DND-41 (cell line): ENCODE results near the gene SLC25A6.
"Not testable (repeated sequence)": the region's sequence is repeated elsewhere in the genome, so short reads cannot be mapped to it uniquely, and the experiment has no call there.

ENCODE experiments used
- ATAC-seq: fragments of 200-7000 bp; cut with Tn5 transposase; 3 replicates; pipeline ENCODE4 v1.9.1; 2021; ENCODE audit warnings: low read depth; ENCODE audit not compliant: insufficient read depth
- DNase-seq: peaks from one replicate; pipeline ENCODE4 v3.0.0-alpha.2; 2020
- H2AFZ ChIP-seq: 2 replicates; pipeline ENCODE4 v1.6.0; 2012; ENCODE audit warnings: low read depth, low read length
- H3K27ac ChIP-seq: 2 replicates; pipeline ENCODE4 v1.5.1; 2012; ENCODE audit warnings: low read length, inconsistent platforms
- H3K27me3 ChIP-seq: fragments of 200-600 bp; sonication (generic); 2 replicates; pipeline ENCODE4 v1.6.0; 2012; ENCODE audit warnings: low read length, mild to moderate bottlenecking, inconsistent platforms; ENCODE audit not compliant: insufficient read depth, poor library complexity
- H3K36me3 ChIP-seq: 2 replicates; pipeline ENCODE4 v1.5.1; 2012; ENCODE audit warnings: low read length, inconsistent platforms; ENCODE audit not compliant: insufficient read depth
- H3K4me1 ChIP-seq: 2 replicates; pipeline ENCODE4 v1.5.1; 2012; ENCODE audit warnings: mild to moderate bottlenecking, low read length; ENCODE audit not compliant: insufficient read depth
- H3K4me2 ChIP-seq: 2 replicates; pipeline ENCODE4 v1.6.0; 2012; ENCODE audit warnings: mild to moderate bottlenecking, moderate library complexity, low read length, inconsistent platforms; ENCODE audit not compliant: insufficient read depth
- H3K4me3 ChIP-seq, 2 experiments: fragments of 200-600 bp in 1 of 2; shearing (Covaris generic) in 1 of 2; 2 replicates each; pipeline ENCODE4 v1.5.1; 2012 to 2016; ENCODE audit warnings: inconsistent platforms in 2 of 2, low read length in 2 of 2, mild to moderate bottlenecking in 2 of 2, low read depth in 1 of 2, moderate library complexity in 1 of 2
- H3K79me2 ChIP-seq: 2 replicates; pipeline ENCODE4 v1.6.0; 2012; ENCODE audit warnings: low read length, inconsistent platforms; ENCODE audit not compliant: insufficient read depth
- H3K9ac ChIP-seq: 2 replicates; pipeline ENCODE4 v1.6.0; 2012; ENCODE audit warnings: low read depth, mild to moderate bottlenecking, inconsistent platforms, low read length, moderate library complexity
- H3K9me3 ChIP-seq: 2 replicates; pipeline ENCODE4 v1.5.1; 2012; ENCODE audit warnings: low read length, moderate library complexity, mild to moderate bottlenecking, inconsistent platforms; ENCODE audit not compliant: insufficient read depth, severe bottlenecking
- H4K20me1 ChIP-seq: 2 replicates; pipeline ENCODE4 v1.6.0; 2012; ENCODE audit warnings: low read length; ENCODE audit not compliant: insufficient read depth
- CTCF ChIP-seq: IDR thresholded peaks from 2 replicates; pipeline ENCODE4 v1.5.1; 2012; ENCODE audit warnings: borderline replicate concordance, low read length, moderate library complexity, mild to moderate bottlenecking; ENCODE audit not compliant: poor library complexity, severe bottlenecking; ENCODE audit errors: extremely low read depth
- EZH2 ChIP-seq: IDR thresholded peaks from 3 replicates; pipeline ENCODE4 v1.6.1; 2012; ENCODE audit warnings: borderline replicate concordance, low read depth, mild to moderate bottlenecking, moderate library complexity, low read length, inconsistent platforms; ENCODE audit not compliant: severe bottlenecking

The SLC25A6 gene

DNA sequence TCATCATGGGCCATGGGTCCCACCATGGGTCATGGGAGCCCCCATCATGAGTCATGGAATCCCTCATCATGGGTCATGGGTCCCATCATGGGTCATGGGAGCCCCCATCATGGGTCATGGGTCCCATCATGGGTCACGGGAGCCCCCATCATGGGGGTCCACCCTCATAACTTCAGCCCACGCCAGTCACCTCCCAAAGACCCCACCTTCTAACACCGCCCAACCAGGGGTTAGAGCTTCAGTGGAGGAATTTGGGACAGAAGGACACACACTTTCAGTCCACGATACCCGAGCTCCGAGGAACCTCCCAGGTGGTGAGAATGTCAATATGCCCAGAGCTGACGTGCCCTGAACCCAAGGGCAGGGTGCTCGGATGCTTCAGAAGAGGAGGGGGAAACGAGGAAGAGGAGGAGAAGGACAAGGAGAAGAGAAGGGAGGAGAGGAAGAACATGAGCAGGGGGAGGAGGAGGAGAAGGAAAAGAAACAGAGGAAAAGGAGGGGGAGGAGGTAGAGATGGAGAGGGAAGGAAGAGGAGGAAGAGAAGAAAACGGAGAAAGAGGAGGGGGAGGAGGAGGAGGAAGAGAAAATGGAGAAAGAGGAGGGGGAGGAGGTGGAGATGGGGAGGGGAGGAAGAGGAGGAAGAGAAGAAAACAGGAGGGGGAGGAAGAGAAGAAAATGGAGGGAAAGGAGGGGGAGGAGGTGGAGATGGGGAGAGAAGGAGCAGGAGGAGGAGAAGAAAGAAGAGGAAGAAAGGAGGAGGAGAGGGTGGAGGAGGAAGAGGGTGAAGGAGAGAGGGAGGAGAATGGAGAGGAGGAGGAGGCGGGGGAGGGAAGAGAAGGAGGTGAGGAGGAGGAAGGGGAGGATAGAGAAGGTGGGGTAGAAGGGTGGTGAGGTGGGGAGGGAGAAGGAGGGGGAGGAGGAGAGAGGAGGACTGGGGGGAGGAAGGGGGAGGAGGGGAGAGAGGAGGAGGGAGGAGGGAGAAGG lies 37.6 kb downstream of the SLC25A6 start:
- Histone ChIP-seq H3K4me3 (no peak overlapping the region), H3K27me3 (no peaks in the 10 kb centered on the region), H3K4me2 (no peak overlapping the region), H3K9me3 (no peaks in the 10 kb centered on the region), H3K9ac (no peak overlapping the region), H3K4me1 (no peaks in the 10 kb centered on the region), H3K27ac (no peak overlapping the region), H3K36me3 (no peaks in the 10 kb centered on the region), H2AFZ (no peak overlapping the region), H3K79me2 (no peaks in the 10 kb centered on the region), H4K20me1 (no peaks in the 10 kb centered on the region)
- DNase-seq (no peak), ATAC-seq (no peak)
- TF ChIP-seq CTCF = no peak
- TF ChIP-seq EZH2 = no peak

GRCh38 chrX:1351981-1352714 lies 39.8 kb downstream of the SLC25A6 start:
- DNase-seq (no peak), ATAC-seq (peak; percentile 12; the same call in 1 of the 3 replicates)
- no peaks in the 10 kb centered on the region for H3K36me3 ChIP-seq
- no peaks in the 10 kb centered on the region for H3K79me2 ChIP-seq
- H3K9me3 ChIP-seq = no peaks in the 10 kb centered on the region
- no peak overlapping the region for H3K9ac ChIP-seq
- H4K20me1 ChIP-seq = no peaks in the 10 kb centered on the region
- H3K4me2 ChIP-seq = no peak overlapping the region
- H2AFZ ChIP-seq = no peak overlapping the region
- H3K27ac ChIP-seq = no peak overlapping the region
- no peaks in the 10 kb centered on the region for H3K27me3 ChIP-seq
- H3K4me3 ChIP-seq = no peak overlapping the region
- TF ChIP-seq EZH2 = no peak
- TF ChIP-seq CTCF = no peak
- no peaks in the 10 kb centered on the region for H3K4me1 ChIP-seq

- H2AFZ ChIP-seq, H4K20me1 ChIP-seq, ATAC-seq, H3K79me2 ChIP-seq, H3K4me1 ChIP-seq, DNase-seq, H3K27me3 ChIP-seq, H3K27ac ChIP-seq, H3K36me3 ChIP-seq, H3K4me2 ChIP-seq, H3K9me3 ChIP-seq, H3K4me3 ChIP-seq, H3K9ac ChIP-seq: not testable (repeated sequence)
Observed at GRCh38 chrX:1349606-1350005, 42.3 kb downstream of the SLC25A6 start.
